ENCODE results near the gene CACNA2D3.
A peak's percentile ranks its signal among the peaks of the same experiment; 100 is the strongest.

Gene CACNA2D3

DNA sequence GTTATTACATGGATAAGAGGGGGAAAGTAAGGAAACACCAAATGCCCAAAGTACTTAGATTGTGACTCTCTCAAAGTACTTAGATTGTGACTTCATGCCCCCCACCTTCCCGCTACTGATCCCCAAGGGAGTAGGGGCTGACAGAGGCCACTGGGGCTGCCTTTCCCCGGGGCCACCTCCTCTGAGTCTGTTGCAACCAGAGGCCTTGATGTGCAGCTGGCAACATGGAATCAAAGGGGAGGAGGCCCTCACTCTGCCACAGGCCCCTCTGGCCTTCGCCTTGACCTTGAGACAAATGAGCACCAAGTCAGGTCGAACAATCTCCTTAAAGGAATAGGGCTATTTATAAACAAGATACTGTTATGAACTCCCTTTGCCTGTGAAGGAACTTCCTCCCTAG is 743.0 kb downstream of the CACNA2D3 start:
- Histone ChIP-seq H3K27me3 (ENCODE audit: control insufficient read depth, insufficient read depth, low read length) (no peaks in the 10 kb centered on the region), H2AFZ (peak overlapping the region; percentile 13), H3K9me3 (ENCODE audit: control insufficient read depth, low read length) (no peaks in the 10 kb centered on the region), H3K4me1 (peaks cover 52% of the 10 kb centered on the region), H3K36me3 (ENCODE audit: control insufficient read depth, insufficient read depth, low read length) (no peaks in the 10 kb centered on the region), H3K9ac (no peak overlapping the region), H3K27ac (peak overlapping the region; percentile 91), H3K79me2 (no peaks in the 10 kb centered on the region), H3K4me2 (ENCODE audit: low read length) (no peak overlapping the region), H3K4me3 (ENCODE audit: low read depth, low read length) (no peak overlapping the region)
- TF ChIP-seq, protein P1, sequence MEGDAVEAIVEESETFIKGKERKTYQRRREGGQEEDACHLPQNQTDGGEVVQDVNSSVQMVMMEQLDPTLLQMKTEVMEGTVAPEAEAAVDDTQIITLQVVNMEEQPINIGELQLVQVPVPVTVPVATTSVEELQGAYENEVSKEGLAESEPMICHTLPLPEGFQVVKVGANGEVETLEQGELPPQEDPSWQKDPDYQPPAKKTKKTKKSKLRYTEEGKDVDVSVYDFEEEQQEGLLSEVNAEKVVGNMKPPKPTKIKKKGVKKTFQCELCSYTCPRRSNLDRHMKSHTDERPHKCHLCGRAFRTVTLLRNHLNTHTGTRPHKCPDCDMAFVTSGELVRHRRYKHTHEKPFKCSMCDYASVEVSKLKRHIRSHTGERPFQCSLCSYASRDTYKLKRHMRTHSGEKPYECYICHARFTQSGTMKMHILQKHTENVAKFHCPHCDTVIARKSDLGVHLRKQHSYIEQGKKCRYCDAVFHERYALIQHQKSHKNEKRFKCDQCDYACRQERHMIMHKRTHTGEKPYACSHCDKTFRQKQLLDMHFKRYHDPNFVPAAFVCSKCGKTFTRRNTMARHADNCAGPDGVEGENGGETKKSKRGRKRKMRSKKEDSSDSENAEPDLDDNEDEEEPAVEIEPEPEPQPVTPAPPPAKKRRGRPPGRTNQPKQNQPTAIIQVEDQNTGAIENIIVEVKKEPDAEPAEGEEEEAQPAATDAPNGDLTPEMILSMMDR (IDR thresholded peaks at IDR 0.05): no peak

DNA sequence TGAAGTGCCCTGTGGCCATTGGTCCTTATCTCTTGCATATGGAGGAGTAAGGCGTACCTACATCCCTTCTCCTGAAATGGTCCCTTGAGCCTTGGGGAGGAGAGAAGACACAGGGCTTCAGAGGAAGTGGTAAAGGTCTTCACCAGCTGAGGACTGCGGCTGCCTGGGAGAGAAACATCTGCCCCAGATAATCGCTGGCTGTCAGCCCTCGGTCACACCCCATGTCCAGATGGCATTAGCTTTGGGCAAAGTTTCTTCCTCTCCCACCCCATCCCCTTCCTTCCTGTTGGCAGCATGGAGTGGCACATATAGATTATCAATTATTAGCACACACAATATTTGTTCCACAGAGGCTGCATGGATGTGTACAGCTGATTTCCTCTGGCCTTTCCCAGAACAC is 743.9 kb downstream of the CACNA2D3 start:
- no peak overlapping the region for H3K4me3 ChIP-seq (ENCODE audit: low read depth, low read length)
- H3K36me3 ChIP-seq (ENCODE audit: control insufficient read depth, insufficient read depth, low read length): no peaks in the 10 kb centered on the region
- no peak overlapping the region for H3K9ac ChIP-seq
- H3K4me2 ChIP-seq (ENCODE audit: low read length): no peak overlapping the region
- H3K27me3 ChIP-seq (ENCODE audit: control insufficient read depth, insufficient read depth, low read length): no peaks in the 10 kb centered on the region
- TF ChIP-seq, protein P1 (IDR thresholded peaks at IDR 0.05): no peak
- H3K4me1 ChIP-seq: peaks cover 49% of the 10 kb centered on the region
- no peak overlapping the region for H2AFZ ChIP-seq
- no peaks in the 10 kb centered on the region for H3K79me2 ChIP-seq
- peak overlapping the region; percentile 91 for H3K27ac ChIP-seq
- H3K9me3 ChIP-seq (ENCODE audit: control insufficient read depth, low read length): no peaks in the 10 kb centered on the region

DNA sequence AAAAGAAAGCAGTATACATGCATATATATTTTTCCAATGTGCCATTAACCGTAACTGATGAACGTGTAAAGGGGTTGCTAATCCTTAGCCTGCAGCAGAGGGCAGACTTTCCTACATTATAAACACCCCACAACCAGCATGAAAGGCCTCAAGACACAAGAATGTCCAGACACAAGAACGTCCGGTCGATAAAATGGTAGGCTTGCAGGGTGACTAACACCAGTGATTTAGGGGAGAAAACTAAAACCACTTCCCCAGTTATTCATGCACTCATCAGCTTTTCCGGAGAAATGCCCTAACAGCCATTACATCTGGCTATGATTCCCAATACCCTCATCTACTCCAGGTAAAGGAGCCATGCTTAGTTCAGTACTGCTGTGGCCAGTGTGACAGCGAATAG is 748.1 kb downstream of the CACNA2D3 start:
- TF ChIP-seq, protein P1 (IDR thresholded peaks at IDR 0.05): peak; percentile 55
- H2AFZ ChIP-seq: peak overlapping the region; percentile 60
- no peak overlapping the region for H3K9ac ChIP-seq
- H3K9me3 ChIP-seq (ENCODE audit: control insufficient read depth, low read length): no peaks in the 10 kb centered on the region
- peaks cover 11% of the 10 kb centered on the region for H3K4me1 ChIP-seq
- H3K79me2 ChIP-seq: no peaks in the 10 kb centered on the region
- H3K4me3 ChIP-seq (ENCODE audit: low read depth, low read length): no peak overlapping the region
- no peaks in the 10 kb centered on the region for H3K27me3 ChIP-seq (ENCODE audit: control insufficient read depth, insufficient read depth, low read length)
- no peak overlapping the region for H3K27ac ChIP-seq
- no peaks in the 10 kb centered on the region for H3K36me3 ChIP-seq (ENCODE audit: control insufficient read depth, insufficient read depth, low read length)
- no peak overlapping the region for H3K4me2 ChIP-seq (ENCODE audit: low read length)

DNA sequence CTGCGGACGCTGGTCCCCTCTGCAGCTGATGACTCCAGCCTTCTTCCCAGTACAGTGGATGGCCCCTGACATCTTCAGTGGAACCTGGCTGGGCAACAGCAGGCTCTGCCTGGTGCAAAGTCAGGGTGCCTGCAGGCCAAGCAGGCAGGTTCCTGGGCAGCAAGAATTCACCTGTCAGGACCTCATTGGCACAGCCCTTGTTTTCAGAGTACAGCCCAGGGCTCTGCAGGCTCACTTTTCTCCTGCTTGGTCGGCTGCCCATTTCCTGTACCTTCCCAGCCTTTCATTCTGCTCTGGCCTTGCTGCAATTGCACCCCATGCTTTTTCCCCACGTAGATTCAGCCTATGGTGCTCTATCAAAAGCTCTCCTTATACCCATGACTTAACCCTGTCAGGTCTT is 749.5 kb downstream of the CACNA2D3 start:
- TF ChIP-seq, protein P1 (IDR thresholded peaks at IDR 0.05): no peak
- Histone ChIP-seq H3K9ac (no peak overlapping the region), H3K4me1 (peaks cover 4% of the 10 kb centered on the region)

More for the DNA sequence above, 749.5 kb downstream of the CACNA2D3 start:
- no peak overlapping the region for H3K4me2 ChIP-seq (ENCODE audit: low read length)
- no peak overlapping the region for H3K4me3 ChIP-seq (ENCODE audit: low read depth, low read length)
- H3K36me3 ChIP-seq (ENCODE audit: control insufficient read depth, insufficient read depth, low read length): no peaks in the 10 kb centered on the region
- no peaks in the 10 kb centered on the region for H3K27me3 ChIP-seq (ENCODE audit: control insufficient read depth, insufficient read depth, low read length)
- no peaks in the 10 kb centered on the region for H3K9me3 ChIP-seq (ENCODE audit: control insufficient read depth, low read length)
- no peak overlapping the region for H3K27ac ChIP-seq
- H2AFZ ChIP-seq: no peak overlapping the region
- H3K79me2 ChIP-seq: no peaks in the 10 kb centered on the region

Measured in parathyroid adenoma (tissue), 2 donors.